Hepatic stellate cell (primary cell): ENCODE measurements around the gene C19orf12.
"Not testable (repeated sequence)": the region's sequence is repeated elsewhere in the genome, so short reads cannot be mapped to it uniquely, and the experiment has no call there.

Experiments
- DNase-seq: peaks from one replicate; pipeline ENCODE4 v3.0.0; 2011; ENCODE audit warnings: low spot score

Gene C19orf12

GRCh38 chr19:29675120-29675649 is 39.9 kb downstream of the C19orf12 start:
- no peak for DNase-seq

DNA sequence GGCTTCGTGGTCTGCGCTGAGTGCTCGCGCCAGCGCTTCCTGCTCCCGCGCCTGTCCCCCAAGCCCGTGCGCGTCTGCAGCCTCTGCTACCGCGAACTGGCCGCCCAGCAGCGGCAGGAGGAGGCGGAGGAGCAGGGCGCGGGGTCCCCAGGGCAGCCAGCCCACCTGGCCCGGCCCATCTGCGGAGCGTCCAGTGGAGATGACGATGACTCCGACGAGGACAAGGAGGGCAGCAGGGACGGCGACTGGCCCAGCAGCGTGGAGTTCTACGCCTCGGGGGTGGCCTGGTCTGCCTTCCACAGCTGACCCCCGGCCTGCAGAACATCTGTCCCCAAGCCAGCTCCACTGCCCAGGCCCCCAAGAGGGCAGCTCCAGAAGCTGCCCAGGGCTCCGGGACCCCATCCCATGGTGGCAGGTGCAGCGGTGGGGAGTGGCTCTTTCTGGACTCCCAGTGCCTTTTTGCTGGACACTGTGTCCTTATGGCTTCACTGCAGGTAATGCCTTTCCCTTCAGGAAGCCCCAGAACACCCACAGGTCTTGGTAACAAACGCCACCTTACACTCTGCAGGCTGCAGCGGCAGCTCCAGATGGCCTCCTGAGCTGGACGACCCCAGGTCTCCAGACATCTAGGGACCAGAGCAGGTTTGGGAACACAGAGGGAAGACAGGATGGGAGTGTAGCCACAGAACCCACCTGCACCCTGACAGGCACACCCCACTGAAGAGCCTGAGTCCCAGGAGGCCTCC is 40.5 kb downstream of the C19orf12 start:
- no peak for DNase-seq

DNA sequence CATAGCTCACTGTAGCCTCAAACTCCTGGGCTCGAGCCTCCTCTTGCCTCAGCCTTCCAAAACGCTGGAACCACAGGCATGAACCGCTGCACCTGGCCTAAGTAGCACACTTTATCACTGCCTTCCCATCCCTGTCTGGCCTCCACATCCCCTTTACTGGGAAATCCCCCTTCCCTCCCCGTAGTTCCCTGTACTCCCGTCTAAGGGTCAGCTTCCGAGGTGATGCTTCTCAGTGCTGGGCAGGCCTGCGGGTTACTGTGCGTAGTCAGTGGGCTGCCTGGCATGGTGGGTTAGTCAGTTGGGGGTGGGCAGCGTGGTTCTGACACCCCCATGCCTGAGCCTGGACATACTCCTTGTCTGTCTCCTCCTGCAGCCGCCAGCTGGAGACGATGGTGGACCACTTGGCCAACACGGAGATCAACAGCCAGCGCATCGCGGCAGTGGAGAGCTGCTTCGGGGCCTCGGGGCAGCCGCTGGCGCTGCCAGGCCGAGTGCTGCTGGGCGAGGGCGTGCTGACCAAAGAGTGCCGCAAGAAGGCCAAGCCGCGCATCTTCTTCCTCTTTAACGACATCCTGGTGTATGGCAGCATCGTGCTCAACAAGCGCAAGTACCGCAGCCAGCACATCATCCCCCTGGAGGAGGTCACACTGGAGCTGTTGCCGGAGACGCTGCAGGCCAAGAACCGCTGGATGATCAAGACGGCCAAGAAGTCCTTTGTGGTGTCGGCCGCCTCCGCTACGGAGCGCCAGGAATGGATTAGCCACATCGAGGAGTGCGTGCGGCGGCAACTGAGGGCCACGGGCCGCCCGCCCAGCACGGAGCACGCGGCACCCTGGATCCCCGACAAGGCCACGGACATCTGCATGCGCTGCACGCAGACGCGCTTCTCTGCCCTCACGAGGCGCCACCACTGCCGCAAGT is 41.4 kb downstream of the C19orf12 start:
- no peak for DNase-seq

GRCh38 chr19:29672933-29673336 is 42.1 kb downstream of the C19orf12 start:
- DNase-seq, result no peak

GRCh38 chr19:29672319-29672932 is 42.6 kb downstream of the C19orf12 start:
- DNase-seq, result no peak

- DNase-seq, result no peak
Measured at GRCh38 chr19:29671393-29672160, 43.5 kb downstream of the C19orf12 start.

DNA sequence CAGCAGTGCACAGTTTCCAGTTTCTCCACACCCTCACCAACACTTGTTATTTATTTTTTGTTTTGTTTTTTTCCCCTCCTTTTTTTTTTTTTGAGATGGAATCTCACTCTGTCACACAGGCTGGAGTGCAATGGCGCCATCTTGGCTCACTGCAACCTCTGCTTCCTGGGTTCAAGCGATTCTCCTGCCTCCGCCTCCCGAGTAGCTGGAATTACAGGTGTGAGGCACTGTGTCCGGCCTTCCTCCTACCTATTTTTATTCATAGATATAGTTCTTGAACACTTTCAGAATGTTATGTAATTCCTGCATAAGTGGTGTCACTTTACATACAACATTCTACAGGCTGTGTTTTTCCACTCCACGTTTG is 44.1 kb downstream of the C19orf12 start:
- not testable (repeated sequence) for DNase-seq

DNA sequence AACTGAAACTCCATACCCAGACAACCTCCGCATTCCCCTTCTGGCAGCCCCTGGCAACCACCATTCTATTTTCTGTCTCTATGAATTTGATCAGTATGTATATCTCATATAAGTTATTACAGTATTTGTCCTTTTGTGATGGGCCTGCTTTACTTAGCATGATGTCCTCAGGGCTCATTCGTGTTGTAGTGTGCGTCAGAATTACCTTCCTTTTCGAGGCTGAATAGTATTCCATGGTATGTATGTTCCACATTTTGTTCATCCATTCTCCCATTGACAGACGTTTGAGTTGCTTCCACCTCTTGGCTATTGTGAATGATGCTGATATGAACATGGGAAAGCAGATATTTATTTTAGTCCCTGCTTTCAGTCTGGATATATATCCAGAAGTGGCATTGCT is 44.8 kb downstream of the C19orf12 start:
- DNase-seq, result no peak

DNA sequence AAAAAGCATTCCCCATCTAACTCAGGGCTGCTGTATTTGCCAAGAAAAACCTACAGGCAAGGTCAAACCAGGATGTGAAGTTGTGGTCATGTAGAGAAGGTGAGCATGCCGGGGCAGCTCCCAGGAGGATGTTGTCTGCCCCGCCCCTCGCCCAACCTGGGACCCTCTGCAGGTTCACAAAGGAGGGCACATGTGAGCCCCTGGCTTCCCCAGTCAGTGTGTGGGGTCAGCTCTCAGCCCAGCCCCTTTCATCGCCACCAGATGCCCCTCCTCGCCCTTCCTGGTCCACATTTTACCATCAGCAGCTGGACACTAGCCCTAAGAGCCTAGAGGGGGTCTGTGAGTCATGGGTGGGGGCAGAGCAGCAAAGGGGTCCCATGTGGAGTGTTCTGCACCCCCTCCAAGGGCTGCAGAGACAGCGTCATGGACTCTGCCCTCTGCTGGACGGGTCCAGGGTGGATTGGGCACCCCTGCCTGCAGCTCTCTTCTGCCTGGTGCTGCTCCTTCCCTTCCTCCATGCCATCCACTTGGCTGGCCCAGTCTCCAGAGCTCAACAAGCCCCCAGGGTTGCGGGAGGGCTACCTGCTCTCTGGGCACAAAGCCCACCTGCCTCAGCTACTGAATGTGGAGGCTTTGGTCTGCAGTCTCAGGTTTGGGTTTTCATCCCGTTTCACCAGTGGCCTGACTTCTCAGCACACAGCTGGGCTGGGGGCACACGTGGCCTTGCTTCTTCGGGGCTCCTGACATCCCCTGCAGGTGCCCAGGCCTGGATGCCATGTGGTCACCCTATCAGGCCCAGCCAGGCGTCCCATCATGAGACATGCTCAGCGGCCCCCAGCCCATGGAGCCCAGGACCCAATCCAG is 46.1 kb downstream of the C19orf12 start:
- no peak for DNase-seq

DNA sequence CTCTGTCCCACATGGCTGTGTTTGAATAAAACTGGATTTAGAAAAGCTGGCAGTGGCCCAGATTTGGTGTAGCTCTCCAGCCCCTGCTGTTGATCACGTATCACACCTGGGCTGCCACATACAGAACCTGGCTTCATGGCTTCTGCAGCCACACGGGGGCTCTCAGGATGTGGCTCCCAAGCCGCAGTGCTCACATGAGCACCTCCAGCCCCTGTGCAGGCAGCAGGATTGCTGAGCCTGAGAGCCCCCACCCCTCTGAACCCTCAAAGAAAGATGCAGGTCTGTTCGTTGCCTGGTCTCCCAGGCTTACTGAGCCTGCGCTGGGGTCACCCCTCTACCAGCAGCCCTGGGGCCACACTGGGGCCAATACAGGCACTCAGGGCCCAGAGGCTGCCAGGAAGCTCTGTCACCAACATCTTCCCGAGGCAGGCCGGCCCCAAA is 47.1 kb downstream of the C19orf12 start:
- no peak for DNase-seq

DNA sequence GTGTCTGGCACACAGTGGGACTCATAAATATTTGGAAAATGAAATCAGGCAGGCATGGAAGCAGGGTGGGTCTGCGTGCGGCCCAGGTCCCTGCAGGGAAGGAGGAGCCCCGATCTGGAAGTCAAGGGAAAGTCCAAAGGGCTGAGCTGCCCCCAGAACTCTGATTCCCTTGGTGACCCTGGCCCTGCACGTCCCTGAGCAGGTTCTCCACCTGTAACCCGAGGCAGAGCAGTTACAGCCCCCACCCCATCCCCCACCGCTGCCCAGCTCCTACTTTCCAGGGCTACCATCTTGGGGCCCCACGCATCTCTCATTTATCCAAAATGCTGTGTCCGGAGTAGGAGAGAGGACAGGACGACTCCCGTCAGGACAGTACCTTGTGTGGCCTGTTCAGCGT is 47.7 kb downstream of the C19orf12 start:
- no peak for DNase-seq

DNA sequence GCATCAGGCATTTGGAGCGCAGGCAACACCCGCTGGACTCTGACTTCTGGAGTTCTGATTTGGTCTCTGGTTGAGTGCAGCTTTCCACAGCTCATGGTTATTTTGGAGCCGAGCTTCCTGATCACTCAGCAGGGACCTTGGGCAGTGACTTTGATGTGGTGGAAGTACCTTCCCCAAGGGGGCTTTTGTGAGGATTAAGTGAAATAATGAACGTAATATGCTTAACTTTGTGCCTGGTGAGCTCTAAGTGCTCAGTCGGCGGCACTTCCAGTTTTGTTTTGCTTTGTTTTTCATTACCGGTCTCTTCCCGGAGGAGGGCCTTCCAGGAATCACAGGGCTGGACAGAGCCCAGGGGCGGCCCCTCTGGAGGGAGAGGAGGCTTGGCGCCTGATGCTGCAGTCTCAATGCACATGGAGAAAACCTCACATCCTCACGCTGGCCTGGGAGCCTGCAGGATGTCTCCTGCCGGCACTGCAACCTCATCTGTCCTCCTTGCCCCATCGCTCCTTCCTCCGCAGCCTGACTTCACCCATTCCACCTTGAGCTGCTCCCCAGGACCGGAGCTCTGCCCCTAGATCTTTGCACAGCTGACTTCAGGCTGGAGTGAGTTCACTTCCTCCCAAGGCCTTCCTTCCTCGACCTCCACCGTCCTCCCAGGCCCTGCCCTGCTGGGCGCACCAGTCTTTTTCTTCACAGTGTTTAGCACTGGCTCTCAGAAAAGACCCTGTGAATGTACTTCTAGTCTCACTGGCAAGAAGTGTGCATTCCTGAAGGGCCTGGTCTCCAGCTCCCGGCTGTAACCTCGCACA is 48.3 kb downstream of the C19orf12 start:
- peak; percentile 81 for DNase-seq

DNA sequence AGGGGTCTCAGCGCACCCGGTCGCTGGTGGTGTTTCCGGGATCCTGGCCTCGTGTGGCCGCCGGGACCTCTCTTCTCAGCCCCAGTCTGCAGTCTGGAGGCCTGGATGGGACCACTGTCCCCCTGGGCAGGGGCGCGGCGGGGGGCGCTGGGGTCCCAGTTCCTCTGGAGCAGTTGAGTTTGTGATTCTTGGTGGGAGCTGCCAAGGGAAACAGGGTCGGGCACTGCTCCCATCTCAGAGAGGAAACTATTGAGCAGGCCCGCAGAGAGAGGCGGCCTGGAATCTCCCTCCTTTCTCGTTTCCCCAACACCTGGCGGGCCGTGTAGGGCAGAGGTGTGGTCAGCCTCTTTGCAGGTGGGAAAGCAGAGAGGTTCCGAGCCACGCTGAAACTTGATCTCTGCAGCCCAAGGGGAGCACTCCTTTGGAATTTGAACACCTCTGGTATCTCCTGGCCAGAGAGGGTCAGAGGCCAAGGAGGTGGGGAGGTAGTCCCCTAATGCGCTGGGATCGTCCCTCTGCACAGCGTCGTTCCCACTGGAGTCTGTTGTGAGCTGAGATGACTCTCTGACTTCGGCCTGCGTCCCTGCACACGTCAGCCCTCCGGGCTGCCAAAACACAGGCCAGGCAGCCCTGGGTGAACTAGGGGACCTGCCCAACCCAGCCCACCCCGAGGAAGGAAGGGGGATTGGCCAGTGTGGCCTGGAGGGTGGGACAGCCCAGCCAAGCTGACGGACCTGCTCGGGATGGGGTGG is 49.1 kb downstream of the C19orf12 start:
- DNase-seq, result peak; percentile 66

- peak; percentile 93 for DNase-seq
Measured at GRCh38 chr19:29665215-29665825, 49.7 kb downstream of the C19orf12 start, which contains the start of gene PLEKHF1. Gene PLEKHF1 (plus strand): TSS chr19:29665461. CDS start chr19:29673840, 8,379 bp downstream.

GRCh38 chr19:29664753-29665214 is 50.3 kb downstream of the C19orf12 start:
- DNase-seq, result no peak

- DNase-seq, result no peak
Measured at GRCh38 chr19:29663861-29664752, 51.0 kb downstream of the C19orf12 start.
